ENCODE data around the gene POLR2A. TPM values are rescaled to one million over a fixed set of nuclear protein-coding genes. Genes with fewer than 3 reads are reported as not detected.
"Not testable (repeated sequence)": the region's sequence is repeated elsewhere in the genome, so short reads cannot be mapped to it uniquely, and the experiment has no call there.

Gene POLR2A
- total and polyA plus RNA-seq, 8 donors, result 24.5 to 83.6 (median 53.8) TPM

- ATAC-seq (peak; percentile 37 to 54 (median 42)), FAIRE-seq (no peak), DNase-seq (peak; percentile 64 to 84 (median 72))
- Histone ChIP-seq H3K27me3 (no peaks in the 10 kb centered on the region), H3K36me3 (no peaks in the 10 kb centered on the region), H3K4me3 (peak overlapping the region; percentile 89 to 98 (median 98)), H3K27ac (peak overlapping the region; percentile 98 to 99 (median 98)), H3K4me1 (peaks cover 0 to 17% (median 16%) of the 10 kb centered on the region in 3 donors), H3K9me3 (no peaks in the 10 kb centered on the region)
- no peak for TF ChIP-seq CTCF (IDR thresholded peaks at IDR 0.05)
- intact Hi-C loops (cut with DNase I), result loop anchor here in 2 of 3 donors (5.0 kb wide), 1 partner anchor 36 kb away; no protein-coding TSS in a partner anchor
- 21 to 22% methylated on average over 40 of the region's 40 CpGs for WGBS, 2 donors
Observed at GRCh38 chr17:7478276-7479212, 5.6 kb upstream of the POLR2A start.

GRCh38 chr17:7479213-7480088, 4.7 kb upstream of the POLR2A start, which contains the start of gene ZBTB4:
TSS of gene ZBTB4 (minus strand) at chr17:7479631. CDS start at chr17:7466801, 12,830 bp downstream.
- peak within 1 kb of the TSS; percentile 98 to 99 (median 98) for H3K27ac ChIP-seq
- peak in 3 of 4 donors; percentile 2 to 25 (median 16) for ATAC-seq
- intact Hi-C loops (cut with DNase I), result loop anchor here in 2 of 3 donors (5.0 kb wide), 1 partner anchor 37 kb away; no protein-coding TSS in a partner anchor
- no peaks in the 10 kb centered on the region for H3K36me3 ChIP-seq
- 0 to 1% methylated on average over 41 to 92 of the region's 92 CpGs for WGBS, 2 donors
- peaks cover 0 to 17% (median 16%) of the 10 kb centered on the region in 3 donors for H3K4me1 ChIP-seq
- no peaks in the 10 kb centered on the region for H3K27me3 ChIP-seq
- peak within 1 kb of the TSS; percentile 89 to 98 (median 98) for H3K4me3 ChIP-seq
- DNase-seq, result peak in 5 of 6 donors; percentile 51 to 86 (median 80)
- FAIRE-seq, result no peak
- TF ChIP-seq CTCF (IDR thresholded peaks at IDR 0.05), result no peak
- no peaks in the 10 kb centered on the region for H3K9me3 ChIP-seq

- Histone ChIP-seq H3K4me3 (peak overlapping the region; percentile 89 to 98 (median 98)), H3K36me3 (no peaks in the 10 kb centered on the region), H3K4me1 (peaks cover 0 to 17% (median 16%) of the 10 kb centered on the region in 3 donors), H3K27me3 (no peaks in the 10 kb centered on the region), H3K27ac (peak overlapping the region; percentile 98 to 99 (median 98)), H3K9me3 (no peaks in the 10 kb centered on the region)
- FAIRE-seq, result no peak
- TF ChIP-seq CTCF (IDR thresholded peaks at IDR 0.05), result no peak
- no peak for ATAC-seq
- 5 to 7% methylated on average over 8 of the region's 8 CpGs for WGBS, 2 donors
- DNase-seq, result no peak
- intact Hi-C loops (cut with DNase I), result no loop called here
Observed at GRCh38 chr17:7480089-7480384, 4.1 kb upstream of the POLR2A start.

- H3K9me3 ChIP-seq; DNase-seq; ATAC-seq; H3K4me3 ChIP-seq; intact Hi-C loops (cut with DNase I); FAIRE-seq; H3K27me3 ChIP-seq; H3K36me3 ChIP-seq: not testable (repeated sequence)
- Histone ChIP-seq H3K27ac (peak within 1 kb of the TSS; percentile 98 to 99 (median 98)), H3K4me1 (peaks cover 5 to 19% (median 9%) of the 10 kb centered on the region in 3 donors)
- WGBS, 2 donors, result 93 to 94% methylated on average over 4 of the region's 4 CpGs
Observed at GRCh38 chr17:7481275-7481674, 2.9 kb upstream of the POLR2A start, which contains the start of gene SLC35G6. TSS of gene SLC35G6 (plus strand) at chr17:7481446. CDS start at chr17:7481517, 71 bp downstream.

- H3K27me3 ChIP-seq; FAIRE-seq; H3K36me3 ChIP-seq; H3K4me3 ChIP-seq; H3K9me3 ChIP-seq; intact Hi-C loops (cut with DNase I); ATAC-seq; H3K27ac ChIP-seq: not testable (repeated sequence)
- DNase-seq, result peak in 1 of 6 donors; percentile 77
- H3K4me1 ChIP-seq, result peaks cover 9 to 27% (median 13%) of the 10 kb centered on the region in 3 donors
- 84 to 87% methylated on average over 30 to 31 of the region's 31 CpGs for WGBS, 2 donors
Observed at GRCh38 chr17:7481842-7482741, 2.1 kb upstream of the POLR2A start.

- H3K27me3 ChIP-seq; ATAC-seq; H3K9me3 ChIP-seq; DNase-seq; H3K36me3 ChIP-seq; FAIRE-seq; intact Hi-C loops (cut with DNase I): not testable (repeated sequence)
- Histone ChIP-seq H3K4me3 (peak overlapping the region in 2 of 4 donors; percentile 57 to 68), H3K27ac (peak overlapping the region; percentile 90 to 100 (median 100)), H3K4me1 (peaks cover 15 to 28% (median 20%) of the 10 kb centered on the region in 3 donors)
- WGBS, 2 donors, result 73 to 74% methylated on average over 6 of the region's 6 CpGs
Observed at GRCh38 chr17:7482742-7483088, 1.5 kb upstream of the POLR2A start.

Data from pancreas (tissue), 10 donors.